ENCODE measurements around the gene MPO. TPM values are rescaled to one million over a fixed set of nuclear protein-coding genes. Genes with fewer than 3 reads are reported as not detected.

Gene MPO
- total RNA-seq, 1 donor from 2014 or later: not detected

- peaks cover 12% of the 10 kb centered on the region for H3K27me3 Mint-ChIP-seq (ENCODE audit: low read depth)
- TF ChIP-seq CTCF (IDR thresholded peaks at IDR 0.05): no peak
- no peak overlapping the region for H3K4me3 Mint-ChIP-seq (ENCODE audit: unreplicated experiment)
- H3K4me1 Mint-ChIP-seq (ENCODE audit: low read depth): no peaks in the 10 kb centered on the region
- DNase-seq (ENCODE audit: low spot score): no peak
- no peaks in the 10 kb centered on the region for H3K9me3 Mint-ChIP-seq (ENCODE audit: low read depth)
- no peak overlapping the region for H3K27ac Mint-ChIP-seq (ENCODE audit: unreplicated experiment)
- H3K36me3 Mint-ChIP-seq (ENCODE audit: low read depth): no peaks in the 10 kb centered on the region
These were observed 34.6 kb upstream of the MPO start for GRCh38 chr17:58315281-58315711.

GRCh38 chr17:58314706-58315015 is 33.9 kb upstream of the MPO start:
- DNase-seq (ENCODE audit: low spot score): no peak
- no peaks in the 10 kb centered on the region for H3K36me3 Mint-ChIP-seq (ENCODE audit: low read depth)
- H3K27me3 Mint-ChIP-seq (ENCODE audit: low read depth): peaks cover 13% of the 10 kb centered on the region
- no peaks in the 10 kb centered on the region for H3K9me3 Mint-ChIP-seq (ENCODE audit: low read depth)
- H3K27ac Mint-ChIP-seq (ENCODE audit: unreplicated experiment): no peak overlapping the region
- TF ChIP-seq CTCF (IDR thresholded peaks at IDR 0.05): no peak
- H3K4me1 Mint-ChIP-seq (ENCODE audit: low read depth): no peaks in the 10 kb centered on the region
- no peak overlapping the region for H3K4me3 Mint-ChIP-seq (ENCODE audit: unreplicated experiment)

GRCh38 chr17:58313815-58314705 is 33.3 kb upstream of the MPO start:
- no peaks in the 10 kb centered on the region for H3K9me3 Mint-ChIP-seq (ENCODE audit: low read depth)
- no peaks in the 10 kb centered on the region for H3K4me1 Mint-ChIP-seq (ENCODE audit: low read depth)
- no peak overlapping the region for H3K27ac Mint-ChIP-seq (ENCODE audit: unreplicated experiment)
- no peak for DNase-seq (ENCODE audit: low spot score)
- peaks cover 15% of the 10 kb centered on the region for H3K27me3 Mint-ChIP-seq (ENCODE audit: low read depth)
- no peak for TF ChIP-seq CTCF (IDR thresholded peaks at IDR 0.05)
- no peak overlapping the region for H3K4me3 Mint-ChIP-seq (ENCODE audit: unreplicated experiment)
- H3K36me3 Mint-ChIP-seq (ENCODE audit: low read depth): no peaks in the 10 kb centered on the region

GRCh38 chr17:58312829-58313228 is 32.1 kb upstream of the MPO start:
- TF ChIP-seq CTCF (IDR thresholded peaks at IDR 0.05): no peak
- Mint-ChIP-seq H3K4me3 (ENCODE audit: unreplicated experiment) (no peak overlapping the region), H3K27me3 (ENCODE audit: low read depth) (peaks cover 16% of the 10 kb centered on the region), H3K9me3 (ENCODE audit: low read depth) (no peaks in the 10 kb centered on the region), H3K27ac (ENCODE audit: unreplicated experiment) (no peak overlapping the region), H3K36me3 (ENCODE audit: low read depth) (no peaks in the 10 kb centered on the region), H3K4me1 (ENCODE audit: low read depth) (no peaks in the 10 kb centered on the region)
- no peak for DNase-seq (ENCODE audit: low spot score)

- Mint-ChIP-seq H3K9me3 (ENCODE audit: low read depth) (no peaks in the 10 kb centered on the region), H3K4me3 (ENCODE audit: unreplicated experiment) (no peak overlapping the region), H3K4me1 (ENCODE audit: low read depth) (no peaks in the 10 kb centered on the region), H3K36me3 (ENCODE audit: low read depth) (no peaks in the 10 kb centered on the region), H3K27me3 (ENCODE audit: low read depth) (peaks cover 14% of the 10 kb centered on the region), H3K27ac (ENCODE audit: unreplicated experiment) (no peak overlapping the region)
- DNase-seq (ENCODE audit: low spot score): peak; percentile 91
- TF ChIP-seq CTCF (IDR thresholded peaks at IDR 0.05): no peak
These were observed 31.4 kb upstream of the MPO start for GRCh38 chr17:58312021-58312630.

Measured in chondrocyte (in vitro differentiated cells).